Stimulated activated CD4-positive, alpha-beta T cell treated with anti-CD3 and anti-CD28 coated beads, TNF-alpha, amount 100 ng/mL, for 48 hours (primary cell): ENCODE results near the gene OR52J3.

Experiments
- DNase-seq, 3 donors: peaks; one replicate each; pipeline ENCODE4 v3.0.0-alpha.2; 2020; ENCODE audit warnings: low read depth in 3 of 3

Gene OR52J3

DNA sequence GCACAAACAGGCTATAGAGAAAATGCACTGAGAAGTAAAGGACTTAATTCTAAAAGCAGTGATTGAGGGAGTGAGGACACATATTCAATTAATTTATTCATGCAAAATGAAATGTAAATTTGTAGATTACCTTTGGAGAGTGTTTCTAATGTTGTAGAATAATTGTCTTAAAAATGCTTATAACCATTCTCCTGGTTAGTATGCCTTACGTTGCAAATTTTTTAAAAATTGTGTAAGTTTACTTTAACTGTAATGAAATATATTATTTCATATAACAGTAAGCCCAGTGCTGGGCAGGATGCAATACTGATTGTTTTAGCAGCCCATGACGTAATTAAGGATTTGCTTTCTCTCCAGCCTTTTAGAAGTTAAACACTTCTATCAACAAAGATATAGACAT is 49.7 kb downstream of the OR52J3 start:
- DNase-seq: no peak
